Aorta (tissue), 5 donors: Measurements from ENCODE around the gene TNFRSF25. TPM values are rescaled to one million over a fixed set of nuclear protein-coding genes. Genes with fewer than 3 reads are reported as not detected.

Experiments
- ATAC-seq: fragments of 200-7000 bp; cut with Tn5 transposase; one replicate; pipeline ENCODE4 v1.9.1; 2022; ENCODE audit warnings: moderate library complexity; ENCODE audit not compliant: low FRiP score
- DNase-seq, 2 donors: peaks; one replicate each; pipeline ENCODE4 v3.0.0-alpha.2; 2020
- H3K27ac ChIP-seq, 2 donors: one replicate each; pipeline ENCODE4 v1.5.1; 2013; ENCODE audit warnings: low read length in 2 of 2, mild to moderate bottlenecking in 2 of 2, moderate library complexity in 2 of 2, control low read depth in 1 of 2, inconsistent platforms in 1 of 2, low read depth in 1 of 2
- H3K27me3 ChIP-seq, 2 donors: one replicate each; pipeline ENCODE4 v1.6.1; 2013; ENCODE audit warnings: control low read depth in 1 of 2, low read length in 1 of 2, mild to moderate bottlenecking in 1 of 2, moderate library complexity in 1 of 2; ENCODE audit not compliant: insufficient read depth in 2 of 2, control insufficient read depth in 1 of 2
- H3K36me3 ChIP-seq, 2 donors: one replicate each; pipeline ENCODE4 v1.6.1; 2013; ENCODE audit warnings: control low read depth in 1 of 2, low read length in 1 of 2, mild to moderate bottlenecking in 1 of 2; ENCODE audit not compliant: insufficient read depth in 2 of 2, control insufficient read depth in 1 of 2
- H3K4me1 ChIP-seq, 2 donors: one replicate each; pipeline ENCODE4 v1.6.1; 2013; ENCODE audit warnings: low read length in 2 of 2, control low read depth in 1 of 2, mild to moderate bottlenecking in 1 of 2, moderate library complexity in 1 of 2; ENCODE audit not compliant: insufficient read depth in 2 of 2, control insufficient read depth in 1 of 2
- H3K4me3 ChIP-seq, 2 donors: one replicate each; pipeline ENCODE4 v1.5.1; 2013; ENCODE audit warnings: low read length in 2 of 2, control low read depth in 1 of 2, mild to moderate bottlenecking in 1 of 2
- H3K9me3 ChIP-seq: one replicate; pipeline ENCODE4 v1.6.1; 2013; ENCODE audit warnings: mild to moderate bottlenecking, low read length; ENCODE audit not compliant: control insufficient read depth
- WGBS, 2 donors: extraction: QIAGEN DNeasy Blood & Tissue Kit; methylation state at CpG; one replicate each; pipeline ENCODE4 v1.1.7; 2013; 5-methylcytosine and 5-hydroxymethylcytosine counted together
- intact Hi-C, 2 donors: fragments of 100-400 bp; cut with DNase I; formaldehyde crosslinking; loops; one replicate each; pipeline versions ENCODE4 v1.14.2 to v1.15.0; 2022
- polyA plus RNA-seq, 2 donors: library from polyadenylated mRNA; stranded (reverse); fragments of 200-250 nt; gene quantifications; one replicate each; pipeline ENCODE4 v1.2.3, GENCODE V29; 2013
- total RNA-seq, 2 donors: library from RNA; stranded (reverse); fragmentation: NEBNext Ultra II Directional; extraction: Animal tissue kit (Norgen Biotek cat#: 25700); gene quantifications; one replicate each; pipeline ENCODE4 v1.2.1, GENCODE V29; 2021
- donor health status: healthy with polysubstance abuse.
- donor health status: Bipolar disorder and iron deficiency.
- donor health status: DM: no; HTN: no; CAD: no.
- donor health status: DM: no; HTN: no; CAD: no.
- donor health status: DM: yes; HTN: yes; CAD: no.

TNFRSF25 gene
- total and polyA plus RNA-seq, 4 donors = 6.5 to 34.6 (median 16.3) TPM

DNA sequence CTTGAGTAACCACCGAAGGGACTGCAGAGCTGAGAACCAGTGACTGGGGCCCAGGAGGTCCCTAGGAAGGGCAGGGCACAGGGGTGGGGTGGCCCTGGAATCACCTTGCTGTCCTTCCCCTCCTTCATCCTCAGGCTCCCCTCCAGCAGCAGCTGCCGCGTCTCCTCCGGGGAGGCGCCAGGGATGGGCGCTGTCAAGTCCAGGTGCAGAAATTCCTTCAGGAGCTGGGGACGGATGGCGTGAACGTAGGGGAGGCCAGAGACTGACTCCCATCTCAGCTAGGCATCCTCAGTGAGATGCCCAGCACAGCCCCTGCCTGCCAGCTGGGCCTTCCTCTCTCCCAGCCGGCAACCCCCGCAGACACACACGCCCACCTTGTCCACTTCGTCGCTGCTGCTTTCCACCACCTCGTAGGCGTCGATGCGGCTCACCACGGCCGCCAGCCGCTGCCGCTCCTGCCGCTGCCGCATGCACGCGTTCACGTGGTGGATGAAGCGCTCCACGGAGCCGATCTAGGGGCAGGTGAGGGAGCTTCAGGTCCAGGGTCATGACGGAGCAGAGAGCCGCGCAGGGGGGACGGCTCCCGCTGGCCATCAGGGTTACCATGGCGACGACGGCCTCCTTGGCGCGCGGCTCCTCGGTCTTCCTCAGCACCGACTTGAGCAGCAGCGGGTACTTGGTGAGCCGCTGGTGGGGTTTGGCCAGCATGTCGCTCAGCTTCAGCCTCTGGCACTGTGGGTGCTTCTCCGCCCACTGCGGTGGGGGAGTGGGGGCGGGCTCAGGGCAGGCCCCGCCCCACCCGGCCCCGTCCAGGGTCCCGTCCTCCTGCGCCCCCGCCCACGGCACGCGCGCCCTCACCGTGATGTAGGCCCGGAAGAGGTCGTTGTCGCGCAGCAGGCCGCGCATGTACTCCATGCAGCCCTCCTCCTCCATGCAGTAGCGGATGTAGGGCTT is 4.4 kb upstream of the TNFRSF25 start:
- ATAC-seq (no peak), DNase-seq (no peak)
- no peaks in the 10 kb centered on the region for H3K9me3 ChIP-seq
- no peaks in the 10 kb centered on the region for H3K27me3 ChIP-seq
- H3K36me3 ChIP-seq = no peaks in the 10 kb centered on the region
- 78 to 81% methylated on average over 66 to 67 of the region's 67 CpGs for WGBS, 2 donors
- no peaks in the 10 kb centered on the region for H3K4me1 ChIP-seq
- H3K27ac ChIP-seq = no peak overlapping the region
- no peak overlapping the region for H3K4me3 ChIP-seq
- intact Hi-C loops = no loop called here

- H3K9me3 ChIP-seq = no peaks in the 10 kb centered on the region
- ATAC-seq (no peak), DNase-seq (no peak)
- H3K36me3 ChIP-seq = no peaks in the 10 kb centered on the region
- 89 to 91% methylated on average over 13 of the region's 13 CpGs for WGBS, 2 donors
- intact Hi-C loops = no loop called here
- H3K4me3 ChIP-seq = no peak overlapping the region
- no peak overlapping the region for H3K27ac ChIP-seq
- H3K4me1 ChIP-seq = no peaks in the 10 kb centered on the region
- H3K27me3 ChIP-seq = no peaks in the 10 kb centered on the region
Observed at GRCh38 chr1:6468729-6469461, 2.9 kb upstream of the TNFRSF25 start.

DNA sequence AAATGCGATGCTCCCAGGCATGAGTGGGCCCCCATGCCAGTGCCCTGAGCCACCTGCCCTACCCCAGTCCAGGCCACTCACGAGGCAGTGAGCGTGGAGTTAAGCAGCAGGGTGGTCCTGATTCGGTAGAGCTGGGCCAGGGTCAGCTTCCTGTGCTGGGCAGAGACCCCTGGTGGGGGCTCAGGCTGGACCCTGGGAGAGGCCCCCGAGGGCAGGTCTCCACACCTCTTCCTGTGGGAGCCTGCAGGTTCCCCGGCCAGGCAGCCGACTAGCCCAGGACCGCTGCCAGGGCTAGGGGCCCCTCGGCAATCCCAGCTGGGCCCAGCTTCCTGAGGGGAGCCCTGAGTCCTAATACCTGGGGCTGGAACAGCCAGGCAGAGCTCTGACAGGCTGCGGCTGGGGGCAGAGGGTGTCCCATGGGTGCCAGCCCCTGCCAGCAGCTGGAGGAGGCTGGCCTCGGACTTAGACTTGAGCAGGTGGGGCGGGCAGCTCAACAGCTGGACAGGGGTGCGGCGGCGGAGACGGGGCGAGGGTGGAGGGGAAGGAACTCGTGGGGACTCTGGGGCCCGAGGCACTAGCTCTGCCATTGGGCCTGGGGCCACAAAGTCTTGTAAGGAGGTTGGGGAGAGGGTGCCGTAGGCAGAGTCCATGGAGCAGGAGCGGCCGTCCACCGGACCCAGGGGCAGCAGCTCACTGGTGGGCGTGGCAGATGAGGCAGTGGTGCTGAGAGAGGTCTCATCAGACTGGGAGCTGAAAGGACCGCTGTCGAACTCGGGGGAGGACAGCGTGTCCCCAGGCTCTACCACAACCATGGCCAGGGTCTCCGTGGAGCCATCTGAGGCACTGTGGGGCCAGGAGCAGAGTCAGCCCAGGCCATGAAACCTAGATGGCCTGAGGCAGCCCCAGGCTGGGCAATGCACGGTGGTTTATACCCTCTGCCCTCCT is 2.0 kb upstream of the TNFRSF25 start:
- Histone ChIP-seq H3K36me3 (no peaks in the 10 kb centered on the region), H3K4me1 (no peaks in the 10 kb centered on the region), H3K27me3 (no peaks in the 10 kb centered on the region), H3K4me3 (no peak overlapping the region), H3K27ac (no peak overlapping the region), H3K9me3 (no peaks in the 10 kb centered on the region)
- intact Hi-C loops = no loop called here
- ATAC-seq (no peak), DNase-seq (no peak)
- WGBS, 2 donors = 94 to 96% methylated on average over 30 of the region's 30 CpGs

GRCh38 chr1:6467224-6467623 is 1.3 kb upstream of the TNFRSF25 start:
- no peak for DNase-seq

DNA sequence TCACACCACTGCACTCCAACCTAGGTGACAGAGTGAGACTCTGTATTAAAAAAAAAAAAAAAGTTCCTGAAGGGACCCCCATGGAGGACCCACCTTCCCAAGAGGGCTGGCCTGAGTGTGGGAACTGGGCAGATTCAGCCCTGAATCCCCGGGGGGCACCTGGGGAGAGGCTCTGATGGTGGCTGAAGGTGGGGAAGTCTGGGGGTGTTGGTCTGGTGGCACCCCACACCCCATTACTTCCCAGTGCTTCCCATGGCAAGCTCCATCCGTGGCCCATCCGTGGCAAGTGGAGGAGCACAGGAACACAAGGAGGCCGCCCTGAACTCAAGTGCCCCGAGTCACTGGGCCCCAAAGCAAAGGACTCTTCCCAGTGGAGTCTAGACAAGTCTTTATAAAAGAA is 778 bp upstream of the TNFRSF25 start:
- Histone ChIP-seq H3K4me3 (no peak overlapping the region), H3K27ac (no peak overlapping the region), H3K36me3 (no peaks in the 10 kb centered on the region), H3K27me3 (no peaks in the 10 kb centered on the region), H3K4me1 (no peaks in the 10 kb centered on the region), H3K9me3 (no peaks in the 10 kb centered on the region)
- WGBS, 2 donors = 88 to 96% methylated on average over 5 of the region's 5 CpGs
- ATAC-seq (no peak), DNase-seq (no peak)
- intact Hi-C loops = no loop called here

More at GRCh38 chr1:6467224-6467623, 1.3 kb upstream of the TNFRSF25 start:
- H3K27me3 ChIP-seq = no peaks in the 10 kb centered on the region
- no peaks in the 10 kb centered on the region for H3K9me3 ChIP-seq
- 97 to 98% methylated on average over 11 to 12 of the region's 12 CpGs for WGBS, 2 donors
- no peak for ATAC-seq
- H3K4me3 ChIP-seq = no peak overlapping the region
- H3K36me3 ChIP-seq = no peaks in the 10 kb centered on the region
- no peak overlapping the region for H3K27ac ChIP-seq
- no peaks in the 10 kb centered on the region for H3K4me1 ChIP-seq
- intact Hi-C loops = no loop called here

DNA sequence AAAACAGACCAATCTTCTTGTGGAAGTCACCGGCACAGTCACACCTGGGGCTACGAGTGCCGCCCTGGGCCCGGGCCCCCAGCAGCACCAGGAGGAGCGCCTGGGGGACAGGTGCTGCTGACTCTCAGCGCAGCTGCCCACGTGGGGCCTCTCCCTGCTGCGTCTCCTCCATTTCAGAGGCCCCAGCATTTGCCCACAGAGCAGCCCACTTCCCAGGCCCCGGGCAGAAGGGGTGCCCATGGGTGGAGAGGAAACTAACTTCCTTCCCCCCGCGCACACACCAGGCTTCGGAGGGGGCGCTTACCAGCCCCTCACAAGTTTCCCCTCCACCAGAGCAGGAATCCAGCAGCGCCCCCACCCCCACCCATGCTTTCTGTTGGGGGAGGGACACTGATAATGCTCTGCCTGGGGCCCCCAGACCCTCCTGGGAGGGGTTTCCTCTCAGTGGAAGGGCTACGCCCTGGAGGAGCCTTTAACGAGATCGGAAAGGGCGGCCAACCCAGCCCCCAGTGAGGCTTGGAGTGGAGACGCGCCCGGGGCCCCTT is 440 bp downstream of the TNFRSF25 start:
- Histone ChIP-seq H3K9me3 (no peaks in the 10 kb centered on the region), H3K27ac (no peak overlapping the region), H3K4me3 (no peak overlapping the region), H3K4me1 (no peaks in the 10 kb centered on the region), H3K36me3 (no peaks in the 10 kb centered on the region), H3K27me3 (no peaks in the 10 kb centered on the region)
- intact Hi-C loops = no loop called here
- ATAC-seq (no peak), DNase-seq (no peak)
- WGBS, 2 donors = 79% methylated on average over 18 to 21 of the region's 21 CpGs

GRCh38 chr1:6464915-6465314 is 1.1 kb downstream of the TNFRSF25 start:
- H3K27ac ChIP-seq = no peak overlapping the region
- DNase-seq (no peak), ATAC-seq (no peak)
- no peaks in the 10 kb centered on the region for H3K36me3 ChIP-seq
- H3K4me1 ChIP-seq = no peaks in the 10 kb centered on the region
- WGBS, 2 donors = 91 to 96% methylated on average over 5 of the region's 5 CpGs
- no peak overlapping the region for H3K4me3 ChIP-seq
- no peaks in the 10 kb centered on the region for H3K27me3 ChIP-seq
- H3K9me3 ChIP-seq = no peaks in the 10 kb centered on the region
- intact Hi-C loops = no loop called here

GRCh38 chr1:6464514-6464836 is 1.5 kb downstream of the TNFRSF25 start:
- intact Hi-C loops = no loop called here
- WGBS, 2 donors = 91% methylated on average over 7 of the region's 7 CpGs
- no peaks in the 10 kb centered on the region for H3K36me3 ChIP-seq
- H3K27ac ChIP-seq = no peak overlapping the region
- DNase-seq (no peak), ATAC-seq (no peak)
- H3K4me3 ChIP-seq = no peak overlapping the region
- no peaks in the 10 kb centered on the region for H3K4me1 ChIP-seq
- no peaks in the 10 kb centered on the region for H3K27me3 ChIP-seq
- no peaks in the 10 kb centered on the region for H3K9me3 ChIP-seq
